Testis (tissue), 3 donors: Measurements from ENCODE around the gene ADD1. TPM values are rescaled to one million over a fixed set of nuclear protein-coding genes. Genes with fewer than 3 reads are reported as not detected.

Experiments used
- DNase-seq: peaks from one replicate; pipeline ENCODE4 v3.0.0-alpha.2; 2019
- H3K27ac ChIP-seq, 2 donors: fragments of 200-600 bp; sonication (generic); one replicate each; pipeline ENCODE4 v1.5.1; 2019
- H3K27me3 ChIP-seq: fragments of 200-600 bp; sonication (generic); one replicate; pipeline ENCODE4 v1.5.1; 2019
- H3K36me3 ChIP-seq: fragments of 200-600 bp; sonication (generic); one replicate; pipeline ENCODE4 v1.5.1; 2017; ENCODE audit warnings: low read depth; ENCODE audit errors: missing control alignments
- H3K4me1 ChIP-seq: fragments of 200-600 bp; sonication (generic); one replicate; pipeline ENCODE4 v1.5.1; 2019
- H3K4me3 ChIP-seq, 2 donors: fragments of 200-600 bp; sonication (generic); one replicate each; pipeline ENCODE4 v1.5.1; 2017 to 2019
- H3K9me3 ChIP-seq: fragments of 200-600 bp; sonication (generic); one replicate; pipeline ENCODE4 v1.5.1; 2017
- POLR2A ChIP-seq: fragments of 450-650 bp; IDR thresholded peaks from one replicate; pipeline ENCODE4 v1.6.1; 2017; ENCODE audit warnings: antibody characterized with exemption, mild to moderate bottlenecking, moderate library complexity
- WGBS, 2 donors: methylation state at CpG; one replicate each; pipeline ENCODE4 v1.1.5; 2018; 5-methylcytosine and 5-hydroxymethylcytosine counted together
- intact Hi-C: fragments of 100-400 bp; cut with DNase I; formaldehyde crosslinking; loops from one replicate; pipeline ENCODE4 v1.15.1; 2023; ENCODE audit warnings: low total_unique reads
- polyA plus RNA-seq: library from polyadenylated mRNA; stranded (reverse); fragments of 350-450 nt; fragmentation: Illumina TruSeq; extraction: RNeasy Lipid Tissue Mini Kit (QIAGEN cat#74804); gene quantifications from one replicate; pipeline ENCODE4 v1.2.3, GENCODE V29; 2014; ENCODE audit warnings: low read depth, low replicate concordance; ENCODE audit not compliant: insufficient read depth
- total RNA-seq, 2 donors: library from RNA; depleted of rRNA; stranded (reverse); fragments of >200 nt; gene quantifications; one replicate each; pipeline ENCODE4 v1.2.3, GENCODE V29; 2016
- TF ChIP-seq, protein P1 (sequence below), 3 experiments: fragments of 450-650 bp in 2 of 3; fragments of 200-600 bp in 1 of 3; sonication (generic) in 1 of 3; IDR thresholded peaks; one replicate each; pipeline ENCODE4 v1.5.1; 2016 to 2019; ENCODE audit warnings: antibody characterized with exemption in 3 of 3, mild to moderate bottlenecking in 2 of 3, moderate library complexity in 1 of 3

Gene ADD1
- total and polyA plus RNA-seq, 3 donors from 2014 or later: 233 to 355 (median 318) TPM

- Histone ChIP-seq H3K9me3 (no peaks in the 10 kb centered on the region), H3K4me3 (no peak overlapping the region), H3K4me1 (peaks cover 5% of the 10 kb centered on the region), H3K27me3 (no peaks in the 10 kb centered on the region), H3K36me3 (no peaks in the 10 kb centered on the region), H3K27ac (no peak overlapping the region)
- WGBS, 2 donors: 88 to 95% methylated on average over 9 to 19 of the region's 20 CpGs
- no peak for TF ChIP-seq POLR2A
- TF ChIP-seq, protein P1, sequence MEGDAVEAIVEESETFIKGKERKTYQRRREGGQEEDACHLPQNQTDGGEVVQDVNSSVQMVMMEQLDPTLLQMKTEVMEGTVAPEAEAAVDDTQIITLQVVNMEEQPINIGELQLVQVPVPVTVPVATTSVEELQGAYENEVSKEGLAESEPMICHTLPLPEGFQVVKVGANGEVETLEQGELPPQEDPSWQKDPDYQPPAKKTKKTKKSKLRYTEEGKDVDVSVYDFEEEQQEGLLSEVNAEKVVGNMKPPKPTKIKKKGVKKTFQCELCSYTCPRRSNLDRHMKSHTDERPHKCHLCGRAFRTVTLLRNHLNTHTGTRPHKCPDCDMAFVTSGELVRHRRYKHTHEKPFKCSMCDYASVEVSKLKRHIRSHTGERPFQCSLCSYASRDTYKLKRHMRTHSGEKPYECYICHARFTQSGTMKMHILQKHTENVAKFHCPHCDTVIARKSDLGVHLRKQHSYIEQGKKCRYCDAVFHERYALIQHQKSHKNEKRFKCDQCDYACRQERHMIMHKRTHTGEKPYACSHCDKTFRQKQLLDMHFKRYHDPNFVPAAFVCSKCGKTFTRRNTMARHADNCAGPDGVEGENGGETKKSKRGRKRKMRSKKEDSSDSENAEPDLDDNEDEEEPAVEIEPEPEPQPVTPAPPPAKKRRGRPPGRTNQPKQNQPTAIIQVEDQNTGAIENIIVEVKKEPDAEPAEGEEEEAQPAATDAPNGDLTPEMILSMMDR (IDR thresholded peaks at IDR 0.05): no peak
- DNase-seq: no peak
- intact Hi-C loops: no loop called here
Observed at GRCh38 chr4:2832309-2832980, 11.2 kb upstream of the ADD1 start.

- WGBS, 2 donors: 93 to 94% methylated on average over 13 to 19 of the region's 19 CpGs
- intact Hi-C loops: no loop called here
- Histone ChIP-seq H3K4me3 (no peak overlapping the region), H3K9me3 (no peaks in the 10 kb centered on the region), H3K36me3 (no peaks in the 10 kb centered on the region), H3K27ac (no peak overlapping the region), H3K4me1 (peaks cover 10% of the 10 kb centered on the region), H3K27me3 (no peaks in the 10 kb centered on the region)
- no peak for TF ChIP-seq POLR2A
- TF ChIP-seq, protein P1 (IDR thresholded peaks at IDR 0.05): no peak
- no peak for DNase-seq
Observed at GRCh38 chr4:2832981-2833670, 10.5 kb upstream of the ADD1 start.

GRCh38 chr4:2833671-2834000 lies 10.0 kb upstream of the ADD1 start:
- H3K9me3 ChIP-seq: no peaks in the 10 kb centered on the region
- H3K4me3 ChIP-seq: no peak overlapping the region
- H3K27ac ChIP-seq: no peak overlapping the region
- intact Hi-C loops: no loop called here
- no peaks in the 10 kb centered on the region for H3K27me3 ChIP-seq
- TF ChIP-seq, protein P1 (IDR thresholded peaks at IDR 0.05): no peak
- TF ChIP-seq POLR2A: no peak
- peaks cover 10% of the 10 kb centered on the region for H3K4me1 ChIP-seq
- WGBS, 2 donors: 86 to 89% methylated on average over 2 to 7 of the region's 7 CpGs
- no peaks in the 10 kb centered on the region for H3K36me3 ChIP-seq
- DNase-seq: no peak

DNA sequence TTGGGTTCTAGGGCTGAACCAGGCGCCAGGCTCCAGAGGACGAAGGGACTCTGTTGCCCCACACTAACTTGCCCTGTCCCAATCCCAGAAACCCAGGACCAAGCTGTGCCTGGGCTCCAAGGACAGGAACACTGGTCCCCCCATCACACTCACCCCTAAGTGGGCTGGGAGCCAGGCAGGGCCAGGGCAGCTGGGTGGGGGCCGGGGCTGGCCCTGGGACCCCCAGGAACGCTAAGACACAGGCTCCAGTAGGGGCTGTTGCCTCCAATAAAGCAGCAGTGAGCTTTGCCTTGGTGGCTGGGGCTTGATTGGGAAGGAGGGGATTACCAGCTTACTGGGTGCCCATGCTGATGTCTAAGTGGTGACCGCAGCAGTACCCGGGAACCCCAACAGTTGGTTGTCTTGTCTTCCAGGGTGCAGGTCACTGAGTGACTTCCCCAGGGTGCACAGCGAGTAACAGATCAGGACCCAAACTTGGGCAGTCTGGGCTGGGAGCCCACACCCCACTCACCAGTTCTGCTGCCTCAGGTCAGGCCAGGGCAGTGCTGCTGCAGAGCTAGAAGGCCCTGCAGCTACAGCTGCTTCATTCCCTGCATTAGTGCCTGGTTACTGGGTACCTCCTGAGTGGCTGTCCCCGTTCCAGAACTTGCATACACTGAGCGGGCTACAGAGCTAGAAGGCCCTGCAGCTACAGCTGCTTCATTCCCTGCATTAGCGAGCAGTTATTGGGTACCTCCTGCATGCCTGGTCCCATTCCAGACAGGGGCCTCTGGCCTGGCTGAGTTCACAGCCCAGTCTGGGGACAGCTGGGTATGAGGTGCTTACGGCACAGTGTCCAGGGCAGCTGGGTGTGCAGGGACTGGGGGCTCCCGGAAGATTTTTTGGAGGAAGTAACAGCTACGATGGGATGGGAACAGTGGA lies 9.4 kb upstream of the ADD1 start:
- no peak for DNase-seq
- H3K4me3 ChIP-seq: no peak overlapping the region
- intact Hi-C loops: no loop called here
- H3K9me3 ChIP-seq: no peaks in the 10 kb centered on the region
- no peaks in the 10 kb centered on the region for H3K36me3 ChIP-seq
- H3K4me1 ChIP-seq: peaks cover 10% of the 10 kb centered on the region
- no peak overlapping the region for H3K27ac ChIP-seq
- TF ChIP-seq POLR2A: no peak
- TF ChIP-seq, protein P1 (IDR thresholded peaks at IDR 0.05): no peak
- WGBS, 2 donors: 80 to 90% methylated on average over 11 to 13 of the region's 13 CpGs
- H3K27me3 ChIP-seq: no peaks in the 10 kb centered on the region
